Adrenal gland (tissue), 12 donors: ENCODE results near the gene NFIB. TPM values are rescaled to one million over a fixed set of nuclear protein-coding genes. Genes with fewer than 3 reads are reported as not detected.

Experiments used
- DNase-seq, 7 donors: peaks; one replicate each; pipeline ENCODE4 v3.0.0-alpha.2; 2019 to 2020
- H3K27ac ChIP-seq, 5 donors: fragments of 200-600 bp; sonication (generic) in 4 of 5; 1 replicate in 3 of 5; 2 replicates in 2 of 5; pipeline versions ENCODE4 v1.5.1 to v1.8.0; 2016 to 2020; ENCODE audit warnings: mild to moderate bottlenecking in 1 of 5
- H3K27me3 ChIP-seq: fragments of 200-600 bp; 2 replicates; pipeline ENCODE4 v1.8.0; 2021
- H3K36me3 ChIP-seq, 2 donors: fragments of 200-600 bp; replicated peaks in 1 of 2; 1 replicate in 1 of 2; 2 replicates in 1 of 2; pipeline versions ENCODE4 v1.5.1 to v1.8.0; 2018 to 2022
- H3K4me1 ChIP-seq, 2 donors: fragments of 200-600 bp; replicated peaks in 1 of 2; 1 replicate in 1 of 2; 2 replicates in 1 of 2; pipeline versions ENCODE4 v1.5.1 to v1.8.0; 2018 to 2021
- H3K4me3 ChIP-seq, 4 donors: fragments of 200-600 bp; sonication (generic) in 3 of 4; one replicate each; pipeline ENCODE4 v1.5.1; 2016 to 2018
- H3K9me3 ChIP-seq, 3 donors: fragments of 200-600 bp; sonication (generic) in 1 of 3; replicated peaks in 1 of 3; 1 replicate in 2 of 3; 2 replicates in 1 of 3; pipeline versions ENCODE4 v1.5.1 to v1.8.0; 2016 to 2021
- POLR2A ChIP-seq, 2 donors: fragments of 450-650 bp; IDR thresholded peaks; one replicate each; pipeline ENCODE4 v1.6.1; 2017; ENCODE audit warnings: antibody characterized with exemption in 2 of 2, mild to moderate bottlenecking in 2 of 2, moderate library complexity in 1 of 2
- WGBS, 4 donors: extraction: QIAGEN DNeasy Blood & Tissue Kit in 2 of 4; methylation state at CpG; one replicate each; pipeline versions ENCODE4 v1.1.5 to v1.1.7; 2013 to 2017; 5-methylcytosine and 5-hydroxymethylcytosine counted together
- intact Hi-C, 2 donors: fragments of 100-400 bp; cut with DNase I; formaldehyde crosslinking; loops; one replicate each; pipeline versions ENCODE4 v1.14.1 to v1.15.0; 2022 to 2023
- polyA plus RNA-seq, 3 donors: library from polyadenylated mRNA; stranded (reverse); fragments of 200-250 nt in 2 of 3; fragments of 350-450 nt in 1 of 3; fragmentation: Illumina TruSeq in 1 of 3; extraction: RNeasy Lipid Tissue Mini Kit (QIAGEN cat#74804) in 1 of 3; gene quantifications; one replicate each; pipeline ENCODE4 v1.2.3, GENCODE V29; 2013 to 2014
- total RNA-seq, 9 donors: library from RNA; depleted of rRNA in 4 of 9; stranded (reverse); fragments of >200 nt in 4 of 9; fragments of 120-200 nt in 1 of 9; fragmentation: NEBNext Ultra II Directional in 1 of 9; extraction: Animal tissue kit (Norgen Biotek cat#: 25700) in 1 of 9; gene quantifications; one replicate each; pipeline versions ENCODE4 v1.1.0 to v1.2.4, GENCODE V29; 2013 to 2023
- TF ChIP-seq, protein P1 (sequence below), 6 experiments: fragments of 450-650 bp in 4 of 6; fragments of 200-600 bp in 2 of 6; sonication (generic) in 1 of 6; IDR thresholded peaks; 1 replicate in 5 of 6; 2 replicates in 1 of 6; pipeline versions ENCODE4 v1.5.1 to v1.8.0; 2016 to 2021; ENCODE audit warnings: antibody characterized with exemption in 6 of 6, mild to moderate bottlenecking in 2 of 6, moderate library complexity in 1 of 6
- donor health status: healthy with polysubstance abuse.
- donor health status: Bipolar disorder and iron deficiency.
- donor health status: DM: yes; HTN: yes; CAD: no.
- donor health status: DM: no; HTN: no; CAD: no.
- donor health status: DM: no; HTN: no; CAD: no.
- donor health status: DM: yes; HTN: yes; CAD: no.

The NFIB gene
- total and polyA plus RNA-seq, 12 donors: 10.9 to 84.1 (median 43.0) TPM

DNA sequence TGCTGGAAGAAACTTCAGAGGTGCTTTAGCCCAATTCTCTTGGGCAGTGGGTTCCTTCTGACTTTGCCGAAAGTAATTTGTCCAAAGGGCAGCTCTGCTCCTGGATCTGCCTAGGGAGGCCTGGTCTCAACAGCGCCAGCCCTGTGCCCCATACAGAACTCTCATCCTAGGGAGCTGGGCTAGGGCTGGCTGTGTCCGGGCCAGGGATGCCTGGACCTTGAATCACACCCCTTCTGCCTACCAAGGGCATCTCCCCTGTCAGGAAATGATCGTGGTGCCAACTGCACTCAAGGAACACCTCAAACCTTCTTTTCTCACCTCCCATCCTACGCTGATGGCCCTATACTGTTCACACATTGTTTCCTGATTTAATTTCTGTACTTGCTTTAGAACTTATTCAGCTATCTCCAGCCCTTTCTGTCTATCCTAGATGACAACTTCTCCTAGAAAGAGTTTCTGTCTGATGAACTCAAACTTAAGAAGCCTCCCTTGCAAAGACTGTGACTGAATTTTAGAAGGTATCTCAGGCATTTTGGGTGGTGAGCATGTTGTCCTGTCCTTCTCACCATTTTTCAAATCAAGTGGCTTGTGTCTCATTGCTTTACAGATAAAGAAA, 37.4 kb upstream of the NFIB start:
- no peak for DNase-seq
- TF ChIP-seq POLR2A (IDR thresholded peaks at IDR 0.05): no peak
- TF ChIP-seq, protein P1, sequence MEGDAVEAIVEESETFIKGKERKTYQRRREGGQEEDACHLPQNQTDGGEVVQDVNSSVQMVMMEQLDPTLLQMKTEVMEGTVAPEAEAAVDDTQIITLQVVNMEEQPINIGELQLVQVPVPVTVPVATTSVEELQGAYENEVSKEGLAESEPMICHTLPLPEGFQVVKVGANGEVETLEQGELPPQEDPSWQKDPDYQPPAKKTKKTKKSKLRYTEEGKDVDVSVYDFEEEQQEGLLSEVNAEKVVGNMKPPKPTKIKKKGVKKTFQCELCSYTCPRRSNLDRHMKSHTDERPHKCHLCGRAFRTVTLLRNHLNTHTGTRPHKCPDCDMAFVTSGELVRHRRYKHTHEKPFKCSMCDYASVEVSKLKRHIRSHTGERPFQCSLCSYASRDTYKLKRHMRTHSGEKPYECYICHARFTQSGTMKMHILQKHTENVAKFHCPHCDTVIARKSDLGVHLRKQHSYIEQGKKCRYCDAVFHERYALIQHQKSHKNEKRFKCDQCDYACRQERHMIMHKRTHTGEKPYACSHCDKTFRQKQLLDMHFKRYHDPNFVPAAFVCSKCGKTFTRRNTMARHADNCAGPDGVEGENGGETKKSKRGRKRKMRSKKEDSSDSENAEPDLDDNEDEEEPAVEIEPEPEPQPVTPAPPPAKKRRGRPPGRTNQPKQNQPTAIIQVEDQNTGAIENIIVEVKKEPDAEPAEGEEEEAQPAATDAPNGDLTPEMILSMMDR (IDR thresholded peaks at IDR 0.05): no peak
- Histone ChIP-seq H3K27me3 (peaks cover 39% of the 10 kb centered on the region), H3K9me3 (no peaks in the 10 kb centered on the region), H3K36me3 (no peaks in the 10 kb centered on the region), H3K4me3 (no peak overlapping the region), H3K4me1 (peaks cover 0 to 10% of the 10 kb centered on the region in 2 donors), H3K27ac (peak overlapping the region in 2 of 5 donors; percentile 67 to 72)
- WGBS, 4 donors: 73 to 79% (median 76%) methylated on average over 5 of the region's 5 CpGs
- intact Hi-C loops: loop anchor here in 1 of 2 donors (5.0 to 10.0 kb wide), 2 partner anchors 924 to 997 kb away; no protein-coding TSS in a partner anchor

GRCh38 chr9:14350754-14351153, 36.8 kb upstream of the NFIB start:
- WGBS, 4 donors: 58 to 67% (median 62%) methylated on average over 11 of the region's 11 CpGs
- peaks cover 43% of the 10 kb centered on the region for H3K27me3 ChIP-seq

GRCh38 chr9:14350349-14350728, 36.4 kb upstream of the NFIB start:
- WGBS, 4 donors: 50 to 62% (median 51%) methylated on average over 10 of the region's 10 CpGs
- TF ChIP-seq, protein P1 (IDR thresholded peaks at IDR 0.05): no peak
- no peak for TF ChIP-seq POLR2A (IDR thresholded peaks at IDR 0.05)
- H3K4me1 ChIP-seq: peaks cover 0 to 11% of the 10 kb centered on the region in 2 donors
- H3K27ac ChIP-seq: peak overlapping the region in 2 of 5 donors; percentile 67 to 72
- peaks cover 44% of the 10 kb centered on the region for H3K27me3 ChIP-seq
- H3K36me3 ChIP-seq: no peaks in the 10 kb centered on the region
- intact Hi-C loops: loop anchor here in 1 of 2 donors (5.0 to 10.0 kb wide), 2 partner anchors 923 to 996 kb away; no protein-coding TSS in a partner anchor
- no peaks in the 10 kb centered on the region for H3K9me3 ChIP-seq
- DNase-seq: no peak
- H3K4me3 ChIP-seq: no peak overlapping the region

More at GRCh38 chr9:14350754-14351153, 36.8 kb upstream of the NFIB start:
- no peak for TF ChIP-seq POLR2A (IDR thresholded peaks at IDR 0.05)
- TF ChIP-seq, protein P1 (IDR thresholded peaks at IDR 0.05): no peak
- intact Hi-C loops: loop anchor here in 1 of 2 donors (5.0 to 10.0 kb wide), 2 partner anchors 923 to 996 kb away; no protein-coding TSS in a partner anchor
- Histone ChIP-seq H3K4me1 (peaks cover 0 to 11% of the 10 kb centered on the region in 2 donors), H3K36me3 (no peaks in the 10 kb centered on the region), H3K27ac (peak overlapping the region in 2 of 5 donors; percentile 67 to 72), H3K9me3 (no peaks in the 10 kb centered on the region), H3K4me3 (no peak overlapping the region)
- no peak for DNase-seq

DNA sequence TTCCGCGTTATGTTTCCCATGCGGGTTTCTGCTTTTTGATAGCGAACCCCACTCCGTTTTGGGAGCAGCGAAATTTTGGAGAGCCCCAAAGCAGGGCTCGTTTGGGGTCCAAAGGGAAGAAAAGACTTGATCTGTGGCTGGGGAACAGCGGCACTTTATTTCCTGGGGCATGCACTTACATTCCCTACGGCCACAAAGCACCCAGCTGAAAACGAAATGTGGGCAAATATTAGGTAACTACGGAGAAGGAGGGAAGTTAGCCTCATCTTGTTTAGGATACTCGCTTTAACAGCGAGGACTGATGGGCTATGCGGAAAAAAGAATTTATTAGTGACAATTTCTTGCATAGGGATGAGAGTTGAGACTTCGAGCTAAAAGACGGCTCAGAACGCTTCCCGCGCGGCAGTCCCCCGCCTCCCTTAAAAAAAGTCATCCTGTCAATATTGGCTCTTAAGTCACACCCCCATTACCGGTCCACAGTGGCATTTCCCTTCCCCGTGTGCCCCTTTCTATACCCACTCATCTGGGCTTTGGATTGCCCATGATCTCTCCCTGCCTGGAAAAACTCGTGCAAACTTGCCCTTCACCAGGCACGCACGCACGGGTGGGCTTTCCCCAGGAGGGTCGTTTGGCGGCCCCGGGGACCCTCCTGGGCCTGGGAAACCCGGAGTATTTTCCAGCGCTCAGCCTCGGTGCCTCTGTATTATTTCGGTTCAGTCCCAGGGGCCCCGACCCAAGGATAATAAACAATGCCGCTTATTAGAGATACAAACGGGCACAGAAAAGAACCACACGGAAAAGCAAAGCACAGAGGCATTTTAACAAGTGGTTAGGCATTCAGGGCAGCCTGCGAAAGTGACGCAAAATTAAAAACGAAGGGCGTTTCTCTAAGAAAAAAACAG, 35.8 kb upstream of the NFIB start:
- Histone ChIP-seq H3K27ac (peak overlapping the region in 3 of 5 donors; percentile 50 to 72 (median 67)), H3K9me3 (no peaks in the 10 kb centered on the region), H3K4me1 (peaks cover 0 to 11% of the 10 kb centered on the region in 2 donors), H3K36me3 (no peaks in the 10 kb centered on the region), H3K4me3 (peak overlapping the region in 1 of 4 donors; percentile 40), H3K27me3 (peaks cover 47% of the 10 kb centered on the region)
- TF ChIP-seq, protein P1 (IDR thresholded peaks at IDR 0.05): no peak
- no peak for TF ChIP-seq POLR2A (IDR thresholded peaks at IDR 0.05)
- intact Hi-C loops: loop anchor here in 1 of 2 donors (5.0 to 10.0 kb wide), 2 partner anchors 922 to 995 kb away; no protein-coding TSS in a partner anchor
- 16 to 26% (median 20%) methylated on average over 42 of the region's 42 CpGs for WGBS, 4 donors
- no peak for DNase-seq
